ENCODE measurements around the gene ZFX.

Gene ZFX

DNA sequence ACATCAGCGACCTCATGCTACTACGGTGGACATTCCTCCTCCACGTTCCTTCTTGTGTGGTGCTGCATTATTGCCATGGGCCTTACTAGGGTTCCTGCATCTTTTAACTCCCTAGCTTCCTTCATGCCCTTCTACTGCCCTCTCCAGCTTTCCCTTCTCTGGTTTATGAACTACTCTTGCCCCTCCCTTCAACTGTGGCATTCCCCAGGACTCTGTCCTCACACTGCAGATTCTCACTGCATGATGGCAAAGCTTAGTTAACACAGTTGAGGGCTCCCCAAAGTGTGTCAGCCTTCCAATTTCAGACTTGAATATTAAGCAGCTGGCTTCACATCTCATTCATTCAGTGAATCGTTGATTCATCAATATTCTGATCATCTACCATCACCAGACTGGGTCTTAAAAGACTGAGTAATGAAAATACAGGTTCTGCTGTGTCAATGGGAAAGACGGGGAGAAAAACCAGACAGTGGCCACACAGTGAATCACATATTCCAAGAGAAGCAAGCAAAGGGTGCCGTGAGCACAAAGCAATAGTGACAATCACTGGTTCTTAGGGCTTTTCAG is 53.0 kb downstream of the ZFX start:
- DNase-seq (ENCODE audit: low read depth), result no peak

DNA sequence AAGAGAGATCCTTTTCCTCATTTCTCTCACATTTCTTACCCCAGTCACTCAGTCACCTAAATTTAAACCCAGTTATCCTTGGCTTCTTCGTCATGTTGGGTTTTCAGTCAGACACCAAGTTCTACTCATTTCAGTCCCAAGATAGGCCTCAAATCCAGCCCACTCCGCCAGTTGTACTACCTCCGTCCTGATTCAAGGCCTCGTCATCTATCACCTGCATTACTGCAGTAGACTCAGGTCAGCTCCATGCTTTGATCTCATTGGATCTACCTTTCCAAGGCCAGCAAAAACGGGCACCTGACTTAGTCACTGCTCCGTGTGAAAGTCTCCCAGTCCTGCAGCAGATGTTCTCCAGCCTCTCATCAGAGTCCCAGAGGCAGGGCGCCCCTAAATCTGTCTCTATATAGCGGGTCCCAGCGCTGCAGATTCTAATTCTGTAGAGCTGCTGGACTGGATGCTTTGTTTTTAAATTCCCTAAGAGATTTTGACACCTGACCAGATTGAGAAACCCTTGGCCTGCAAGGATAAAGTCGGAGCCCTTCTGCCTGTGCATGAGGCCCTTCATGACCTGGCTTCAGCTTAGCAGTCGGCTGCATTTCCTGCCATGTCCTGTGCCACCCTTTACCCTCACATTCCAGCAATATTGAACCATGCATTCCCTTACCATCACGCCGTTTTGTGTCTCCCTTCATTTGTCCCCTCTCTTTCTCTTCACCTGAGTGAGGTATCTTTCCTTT is 53.7 kb downstream of the ZFX start:
- DNase-seq (ENCODE audit: low read depth), result no peak

GRCh38 chrX:24204331-24204730 is 54.8 kb downstream of the ZFX start:
- no peak for DNase-seq (ENCODE audit: low read depth)

- DNase-seq (ENCODE audit: low read depth), result no peak
Measured at GRCh38 chrX:24204958-24205357, 55.4 kb downstream of the ZFX start.

DNA sequence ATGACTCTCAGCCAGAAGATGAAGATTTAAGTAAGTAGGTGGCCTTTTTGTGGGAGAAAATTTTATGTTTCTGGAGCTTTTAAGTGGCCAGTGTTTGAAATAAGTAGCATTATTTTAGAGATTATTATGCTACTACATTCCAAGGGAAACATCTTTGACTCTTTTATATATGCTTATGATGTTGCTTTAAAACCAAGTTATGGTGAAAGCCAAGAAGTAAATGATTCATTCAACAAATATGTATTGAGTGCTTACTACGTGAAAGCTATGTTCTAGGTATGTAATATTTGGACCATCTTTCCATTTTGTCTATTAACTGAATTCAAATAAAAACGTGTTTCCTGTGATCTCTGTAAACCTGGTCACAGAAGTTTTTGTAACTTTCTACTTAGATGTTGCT is 58.3 kb downstream of the ZFX start:
- DNase-seq (ENCODE audit: low read depth), result no peak

DNA sequence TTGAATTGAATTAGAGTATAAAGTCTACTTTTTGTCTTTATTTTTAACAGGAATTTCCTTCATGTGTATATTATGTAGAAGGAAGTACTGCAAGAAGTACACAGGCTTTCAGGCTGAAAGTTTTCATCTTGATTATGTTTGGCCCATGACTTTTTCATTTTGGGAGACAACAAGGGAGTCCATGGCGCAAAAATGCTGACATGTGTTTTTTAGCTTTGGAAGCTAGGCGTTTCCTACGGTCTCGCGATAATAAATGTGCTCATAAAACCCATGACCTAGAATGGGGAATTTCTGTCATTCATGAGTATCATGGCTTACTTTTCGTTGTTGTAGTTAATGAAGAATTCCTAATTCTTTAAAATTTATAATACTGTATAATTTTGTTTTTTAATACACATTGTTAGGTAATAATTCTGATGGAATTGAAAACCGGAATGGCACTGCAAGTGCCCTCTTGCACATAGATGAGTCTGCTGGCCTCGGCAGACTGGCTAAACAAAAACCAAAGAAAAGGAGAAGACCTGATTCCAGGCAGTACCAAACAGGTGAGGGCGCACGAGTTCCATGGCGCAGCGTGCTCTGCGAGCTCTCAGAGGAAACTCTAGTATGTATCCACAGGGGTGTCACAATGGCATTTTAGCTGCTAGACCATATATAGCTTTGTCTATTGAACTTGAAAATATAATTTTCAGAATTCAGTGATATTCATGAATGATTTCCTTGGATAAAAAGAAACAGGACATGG is 59.1 kb downstream of the ZFX start:
- DNase-seq (ENCODE audit: low read depth), result no peak

GRCh38 chrX:24210190-24210589 is 60.7 kb downstream of the ZFX start:
- DNase-seq (ENCODE audit: low read depth), result no peak

- no peak for DNase-seq (ENCODE audit: low read depth)
Measured at GRCh38 chrX:24214568-24214967, 65.0 kb downstream of the ZFX start.

DNA sequence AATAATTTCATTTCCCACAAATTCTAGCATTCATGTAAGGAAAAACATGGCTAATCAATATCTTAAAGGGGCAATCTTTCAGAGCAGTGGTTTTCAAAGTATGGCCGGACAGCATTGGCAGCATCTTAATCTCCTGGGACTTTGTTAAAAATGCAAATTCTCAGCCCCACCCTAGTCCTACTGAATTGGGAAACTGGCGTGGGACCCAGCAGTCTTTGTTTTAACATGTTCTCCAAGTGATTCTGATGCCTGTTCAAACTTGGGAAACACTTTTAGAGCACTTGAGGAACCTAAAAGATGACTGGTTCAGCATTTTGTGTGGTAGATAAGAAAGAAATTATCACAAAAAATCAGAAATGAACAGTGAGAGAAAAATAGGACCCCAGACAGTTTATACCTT is 65.7 kb downstream of the ZFX start:
- DNase-seq (ENCODE audit: low read depth), result no peak

DNA sequence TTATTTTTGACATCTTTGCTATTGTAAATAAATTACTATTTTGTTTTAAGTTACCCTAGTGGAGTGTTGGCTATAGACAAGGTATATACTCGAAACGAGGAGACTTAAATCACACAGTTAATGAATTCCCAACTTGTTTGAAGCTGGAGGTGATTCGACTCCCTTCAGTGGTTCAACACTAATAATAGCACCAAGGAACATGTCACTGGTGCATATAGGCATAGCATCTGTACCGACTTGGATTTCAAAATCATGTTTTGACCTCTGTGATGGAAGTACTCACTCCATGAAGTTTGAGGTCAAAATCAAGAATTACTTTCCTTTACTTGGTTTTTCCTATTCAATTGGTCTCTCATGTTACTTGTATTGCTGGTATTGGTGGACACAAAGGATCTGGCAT is 66.5 kb downstream of the ZFX start:
- no peak for DNase-seq (ENCODE audit: low read depth)

- no peak for DNase-seq (ENCODE audit: low read depth)
Measured at GRCh38 chrX:24216827-24217226, 67.3 kb downstream of the ZFX start.

- no peak for DNase-seq (ENCODE audit: low read depth)
Measured at GRCh38 chrX:24219320-24219719, 69.8 kb downstream of the ZFX start.

DNA sequence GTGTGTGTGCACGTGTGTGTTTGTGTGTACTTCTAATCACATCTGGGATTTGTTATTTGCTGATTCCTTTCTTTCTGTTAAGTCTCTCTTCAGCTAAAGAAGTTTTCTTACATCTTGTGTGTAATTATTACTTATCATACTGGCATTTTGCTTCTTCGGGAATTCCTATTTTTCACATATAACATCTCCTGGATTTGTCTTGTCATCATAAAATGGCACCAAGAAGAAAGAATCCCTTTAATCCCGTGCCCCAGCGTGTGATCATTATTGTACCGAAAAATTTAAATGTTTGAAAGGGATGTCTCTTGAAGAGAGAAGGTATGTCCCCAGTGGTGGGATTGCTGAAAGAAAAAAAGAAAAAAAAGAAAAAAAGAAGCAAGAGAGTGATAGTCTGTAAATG is 72.3 kb downstream of the ZFX start:
- no peak for DNase-seq (ENCODE audit: low read depth)

DNA sequence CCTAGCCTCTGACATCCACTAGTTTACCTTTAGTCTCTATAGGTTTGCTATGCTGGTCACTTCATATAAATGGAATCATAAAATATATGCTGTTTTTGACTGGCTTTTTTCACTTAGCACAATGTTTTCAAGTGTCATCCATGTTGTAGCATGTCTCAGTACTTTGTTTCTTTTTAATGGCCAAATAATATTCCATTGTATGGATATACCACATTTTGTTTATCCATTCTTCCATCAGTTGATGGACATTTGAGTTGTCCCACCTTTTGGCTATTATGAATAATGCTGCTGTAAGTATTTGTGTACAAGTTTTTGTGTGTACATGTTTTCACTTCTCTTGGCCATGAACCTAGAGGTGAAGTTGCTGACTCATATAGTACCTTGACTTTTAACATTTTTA is 75.7 kb downstream of the ZFX start:
- no peak for DNase-seq (ENCODE audit: low read depth)

- no peak for DNase-seq (ENCODE audit: low read depth)
Measured at GRCh38 chrX:24226176-24226575, 76.6 kb downstream of the ZFX start.

DNA sequence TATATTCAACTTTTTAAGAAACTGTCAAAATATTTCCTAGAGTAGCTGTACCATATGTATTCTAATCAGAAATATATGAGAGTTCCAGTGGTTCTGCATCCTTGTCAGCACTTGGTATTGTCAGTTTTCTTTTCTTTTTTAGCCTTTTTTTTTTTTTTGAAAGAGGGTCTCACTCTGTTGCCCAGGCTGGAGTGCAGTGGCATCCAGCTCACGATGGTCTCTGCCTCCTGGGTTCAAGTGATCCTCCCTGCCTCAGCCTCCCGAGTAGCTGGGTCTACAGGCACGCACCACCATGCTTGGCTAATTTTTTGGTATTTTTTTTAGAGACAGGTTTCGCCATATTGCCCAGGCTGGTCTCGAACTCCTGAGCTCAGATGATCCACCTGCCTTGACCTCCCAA is 79.1 kb downstream of the ZFX start:
- DNase-seq (ENCODE audit: low read depth), result no peak

GRCh38 chrX:24229400-24229879 is 79.9 kb downstream of the ZFX start:
- no peak for DNase-seq (ENCODE audit: low read depth)

GRCh38 chrX:24229976-24230375 is 80.4 kb downstream of the ZFX start:
- no peak for DNase-seq (ENCODE audit: low read depth)

DNA sequence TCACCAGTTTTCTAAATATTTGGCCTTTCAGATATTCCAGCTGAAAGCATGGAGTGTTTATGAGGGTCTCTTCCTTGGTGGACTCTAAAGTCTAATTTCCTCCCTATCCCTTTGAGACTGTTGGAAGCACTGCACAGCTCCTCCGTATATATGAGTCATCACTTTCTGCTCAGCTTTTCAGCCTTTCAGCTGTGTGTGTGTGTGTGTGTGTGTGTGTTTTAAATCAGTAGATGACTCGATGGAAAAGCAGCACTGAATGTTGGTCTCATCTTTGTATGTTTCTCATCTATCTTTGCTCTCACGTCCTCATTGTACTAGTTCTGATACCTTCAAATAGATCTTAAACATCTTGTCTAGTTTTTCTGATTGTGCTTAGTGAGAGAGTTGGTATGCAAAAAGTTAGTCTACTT is 81.6 kb downstream of the ZFX start:
- no peak for DNase-seq (ENCODE audit: low read depth)

DNA sequence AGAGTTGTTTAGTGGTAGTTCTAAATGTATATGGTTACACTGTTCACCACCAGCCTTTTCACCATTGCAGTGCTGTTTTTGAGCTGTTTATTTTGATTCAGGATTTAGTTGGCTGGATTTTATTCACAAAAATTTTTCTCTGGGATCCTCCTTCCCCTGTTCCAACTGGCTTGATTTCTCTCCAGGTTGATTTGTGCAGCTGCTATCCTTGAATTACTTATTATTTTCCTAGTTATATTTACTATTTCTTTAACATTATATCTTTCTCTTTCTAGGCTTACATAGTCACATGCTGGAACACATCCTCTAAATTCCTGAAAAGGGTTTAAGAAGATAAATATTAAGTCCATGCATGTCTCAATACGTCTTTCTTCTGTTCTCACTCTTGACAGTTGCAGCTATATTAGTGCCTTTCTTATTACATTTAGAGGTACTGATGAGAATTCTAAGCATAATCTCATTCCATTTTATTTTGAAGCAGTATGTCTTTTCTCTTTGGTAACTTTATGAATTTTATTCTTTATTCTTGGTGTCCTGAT is 82.2 kb downstream of the ZFX start:
- DNase-seq (ENCODE audit: low read depth), result no peak

GRCh38 chrX:24232796-24233195 is 83.3 kb downstream of the ZFX start:
- no peak for DNase-seq (ENCODE audit: low read depth)

GRCh38 chrX:24235084-24235710 is 85.7 kb downstream of the ZFX start:
- DNase-seq (ENCODE audit: low read depth), result no peak

Data from stimulated activated CD8-positive, alpha-beta memory T cell treated with anti-CD3 and anti-CD28 coated beads, Interleukin-15, amount 100 ng/mL, for 1 hour (primary cell).